Activated CD4-positive, CD25-positive, alpha-beta regulatory T cell treated with anti-CD3 and anti-CD28 coated beads, Interleukin-2, amount 50 U/mL, for 16 hours (primary cell): ENCODE measurements around the gene SDR42E1.

Experiments used
- DNase-seq: peaks from one replicate; pipeline ENCODE4 v3.0.0-alpha.2; 2020; ENCODE audit warnings: low read depth, low spot score

SDR42E1 gene, protein sequence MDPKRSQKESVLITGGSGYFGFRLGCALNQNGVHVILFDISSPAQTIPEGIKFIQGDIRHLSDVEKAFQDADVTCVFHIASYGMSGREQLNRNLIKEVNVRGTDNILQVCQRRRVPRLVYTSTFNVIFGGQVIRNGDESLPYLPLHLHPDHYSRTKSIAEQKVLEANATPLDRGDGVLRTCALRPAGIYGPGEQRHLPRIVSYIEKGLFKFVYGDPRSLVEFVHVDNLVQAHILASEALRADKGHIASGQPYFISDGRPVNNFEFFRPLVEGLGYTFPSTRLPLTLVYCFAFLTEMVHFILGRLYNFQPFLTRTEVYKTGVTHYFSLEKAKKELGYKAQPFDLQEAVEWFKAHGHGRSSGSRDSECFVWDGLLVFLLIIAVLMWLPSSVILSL

DNA sequence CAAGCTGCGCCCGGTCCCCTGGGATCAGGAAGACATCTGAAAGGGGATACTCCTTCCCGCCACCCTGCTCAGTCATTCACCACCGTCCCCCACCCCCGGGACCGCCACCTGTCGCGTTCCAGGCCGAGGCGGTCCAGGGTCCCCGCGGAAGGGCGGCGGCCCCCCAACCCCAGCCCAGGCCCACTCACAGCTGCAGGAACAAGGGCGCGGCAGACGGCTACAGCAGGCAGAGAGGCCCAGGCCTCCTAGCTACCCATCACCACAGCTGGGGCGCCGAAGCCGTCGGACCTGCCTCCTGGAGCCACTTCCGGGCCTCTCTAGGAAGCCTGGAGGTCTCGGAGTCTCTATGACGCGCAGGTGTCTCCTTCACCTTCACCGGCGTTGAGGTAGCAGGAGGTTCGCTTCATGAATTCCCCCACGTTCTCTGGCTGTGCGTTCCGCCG lies at the start of gene SDR42E1:
Gene SDR42E1, minus strand, starts transcription at position 272 of the 443 bp plus-strand sequence. CDS start 10,612 bp downstream, outside the sequence.
- peak; percentile 16 for DNase-seq

- no peak for DNase-seq
Observed at GRCh38 chr16:82059983-82060421, 48.7 kb upstream of the SDR42E1 start.

DNA sequence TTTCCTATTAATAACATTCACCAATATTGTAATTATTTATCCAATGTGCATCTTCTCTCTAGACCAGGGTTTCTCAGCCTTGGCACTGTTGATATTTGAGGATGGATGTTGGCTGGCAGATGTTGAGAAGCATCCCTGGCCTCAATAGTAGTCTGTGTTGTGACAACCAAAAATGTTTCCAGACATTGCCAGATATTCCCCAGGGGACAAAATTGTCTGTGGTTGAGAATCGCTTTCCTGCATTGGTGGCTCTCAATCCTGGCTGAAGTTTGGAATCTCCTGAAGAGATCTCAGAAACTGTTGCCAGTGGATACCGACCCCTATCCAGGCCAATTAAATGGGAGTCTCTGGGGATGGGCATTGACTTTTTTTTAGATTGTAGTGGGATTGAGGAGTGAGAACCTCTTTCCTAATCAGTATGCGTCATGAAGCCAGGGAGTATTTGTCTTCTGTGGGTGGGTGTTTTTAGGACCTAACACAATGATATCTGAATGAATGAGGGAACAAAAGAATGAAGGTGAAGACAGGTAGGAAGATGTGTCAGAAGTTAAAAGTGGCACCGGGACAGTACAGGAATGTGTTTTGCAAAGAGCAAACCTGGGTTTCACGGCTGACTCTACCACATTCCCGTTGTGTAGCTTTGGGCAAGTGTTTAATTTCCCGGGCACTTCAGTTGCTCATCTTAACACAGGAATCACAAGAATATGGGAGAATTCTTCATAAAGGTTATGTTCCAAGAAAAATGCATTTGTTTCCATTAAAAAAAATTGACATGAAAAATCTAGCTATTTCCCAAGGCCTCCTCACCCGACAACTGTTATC lies 48.1 kb upstream of the SDR42E1 start:
- no peak for DNase-seq

GRCh38 chr16:82056550-82056896 lies 45.3 kb upstream of the SDR42E1 start:
- no peak for DNase-seq

- no peak for DNase-seq
Observed at GRCh38 chr16:82055728-82056549, 44.7 kb upstream of the SDR42E1 start.

DNA sequence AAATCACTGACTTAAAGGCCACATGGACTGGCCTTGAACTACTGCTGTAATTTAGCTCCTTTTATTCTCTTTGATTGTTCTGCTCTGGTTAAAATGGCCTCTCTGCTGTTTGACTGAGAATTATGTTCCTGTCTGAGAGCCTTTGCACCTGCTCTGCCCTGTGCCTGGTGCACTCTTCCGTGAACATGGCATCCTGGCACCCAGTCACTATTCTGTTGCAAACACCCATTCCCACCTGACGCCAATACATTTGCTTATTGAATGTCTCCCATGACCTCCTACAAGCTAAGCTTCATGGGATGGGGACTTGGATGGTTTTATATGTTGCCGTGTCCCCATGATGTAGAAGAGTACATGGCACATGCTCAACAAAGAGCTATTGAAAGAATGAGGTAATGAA lies 43.8 kb upstream of the SDR42E1 start:
- no peak for DNase-seq

- DNase-seq = no peak
Observed at GRCh38 chr16:82051656-82052055, 40.4 kb upstream of the SDR42E1 start.

DNA sequence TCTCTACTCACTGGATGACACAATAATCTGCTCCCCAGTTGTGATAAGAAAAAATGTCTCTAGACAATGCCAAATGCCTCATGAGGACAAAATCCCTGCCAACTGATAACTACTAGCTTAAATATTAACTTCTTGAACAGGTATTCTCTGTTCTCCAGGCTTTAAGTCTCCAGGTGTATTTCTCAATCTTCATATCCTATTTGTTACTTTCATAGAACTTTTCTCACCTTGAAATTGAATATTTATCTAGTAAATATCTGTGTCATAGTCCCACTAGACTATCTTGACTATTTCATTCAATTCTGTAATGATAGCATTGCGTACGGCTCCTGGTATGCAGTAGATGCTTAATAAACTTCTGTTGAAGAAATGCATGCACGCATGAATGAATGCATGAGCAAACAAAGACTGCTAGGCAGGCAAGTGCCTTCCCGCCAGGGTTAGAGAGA lies 39.7 kb upstream of the SDR42E1 start:
- no peak for DNase-seq

DNA sequence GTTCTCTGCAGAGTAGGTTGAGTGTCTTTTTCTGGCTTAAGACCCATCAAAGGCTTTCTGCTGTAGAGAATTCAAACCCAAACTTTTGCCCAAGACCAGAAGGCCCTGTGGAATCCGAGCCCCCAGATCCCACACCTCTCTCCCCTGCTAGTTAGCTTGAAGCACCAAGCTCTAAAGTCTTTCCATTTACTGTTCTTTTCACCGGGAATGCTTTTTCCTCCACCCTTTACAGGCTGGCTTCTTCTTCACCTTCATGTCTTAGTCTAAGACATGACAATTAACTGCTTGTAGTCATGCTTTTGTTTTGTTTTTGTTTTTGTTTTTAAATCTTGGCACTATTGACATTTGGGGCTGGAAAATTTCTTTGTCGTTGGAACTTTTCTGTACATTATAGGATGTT lies 39.2 kb upstream of the SDR42E1 start:
- DNase-seq = no peak

GRCh38 chr16:82049484-82049883 lies 38.2 kb upstream of the SDR42E1 start:
- DNase-seq = no peak

GRCh38 chr16:82047787-82048186 lies 36.5 kb upstream of the SDR42E1 start:
- no peak for DNase-seq

DNA sequence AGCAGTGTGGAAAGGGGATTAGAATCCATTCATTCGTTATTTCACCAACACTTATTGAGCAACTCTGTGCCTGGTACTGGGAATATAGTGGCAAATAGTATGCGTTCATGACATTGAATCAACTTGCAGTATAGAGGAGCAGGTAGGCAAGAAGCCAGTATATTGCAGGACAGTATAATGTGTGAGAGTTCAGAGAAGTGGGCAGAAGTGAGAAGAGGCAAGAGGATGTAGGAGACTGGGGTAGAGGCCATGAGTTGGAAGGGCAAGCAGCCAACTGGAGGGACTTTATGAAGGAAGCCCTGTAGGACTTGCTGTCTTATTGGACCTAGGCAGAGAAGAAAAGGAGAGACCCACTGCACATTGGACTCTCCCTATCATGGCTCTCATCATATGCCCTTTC lies 36.1 kb upstream of the SDR42E1 start:
- DNase-seq = no peak

- no peak for DNase-seq
Observed at GRCh38 chr16:82046941-82047340, 35.7 kb upstream of the SDR42E1 start.

- DNase-seq = no peak
Observed at GRCh38 chr16:82046541-82046940, 35.3 kb upstream of the SDR42E1 start.

- DNase-seq = no peak
Observed at GRCh38 chr16:82045465-82045864, 34.2 kb upstream of the SDR42E1 start.

- DNase-seq = no peak
Observed at GRCh38 chr16:82044585-82044911, 33.3 kb upstream of the SDR42E1 start.

- no peak for DNase-seq
Observed at GRCh38 chr16:82043680-82044584, 32.7 kb upstream of the SDR42E1 start.

DNA sequence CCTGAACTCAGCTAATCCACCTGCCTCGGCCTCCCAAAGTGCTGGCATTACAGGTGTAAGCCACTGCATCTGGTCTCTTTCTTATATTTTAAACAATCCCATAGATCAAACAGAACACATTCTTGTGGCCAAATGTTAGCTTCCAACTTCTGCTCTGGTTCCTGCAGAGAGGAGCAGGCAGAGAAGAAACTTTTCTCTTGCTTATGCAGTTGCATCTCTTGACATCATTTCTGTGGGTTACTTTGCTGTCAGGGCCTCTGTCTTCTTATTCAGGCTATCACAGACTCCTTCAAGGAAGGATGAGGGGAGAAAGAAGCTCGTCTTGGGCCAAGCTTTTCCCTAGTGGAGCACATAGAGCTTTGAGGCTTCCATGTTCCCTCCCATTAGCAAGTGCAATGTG lies 31.6 kb upstream of the SDR42E1 start:
- DNase-seq = no peak

DNA sequence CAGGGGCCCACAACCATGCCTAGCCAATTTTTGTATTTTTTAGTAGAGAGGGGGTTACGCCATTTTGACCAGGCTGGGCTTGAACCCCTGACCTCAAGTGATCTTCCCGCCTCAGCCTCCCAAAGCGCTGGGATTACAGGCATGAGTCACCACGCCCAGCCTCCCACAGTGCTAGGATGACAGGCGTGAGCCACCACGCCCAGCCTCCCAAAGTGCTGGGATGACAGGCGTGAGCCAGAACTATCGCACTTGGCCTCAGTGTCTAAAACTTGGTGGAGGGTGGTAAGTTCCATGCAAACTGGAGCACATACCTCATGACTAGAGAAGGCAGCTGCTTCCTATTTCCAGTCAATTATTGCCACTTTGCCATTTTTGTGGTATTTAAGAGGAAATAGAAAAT lies 30.9 kb upstream of the SDR42E1 start:
- DNase-seq = no peak

DNA sequence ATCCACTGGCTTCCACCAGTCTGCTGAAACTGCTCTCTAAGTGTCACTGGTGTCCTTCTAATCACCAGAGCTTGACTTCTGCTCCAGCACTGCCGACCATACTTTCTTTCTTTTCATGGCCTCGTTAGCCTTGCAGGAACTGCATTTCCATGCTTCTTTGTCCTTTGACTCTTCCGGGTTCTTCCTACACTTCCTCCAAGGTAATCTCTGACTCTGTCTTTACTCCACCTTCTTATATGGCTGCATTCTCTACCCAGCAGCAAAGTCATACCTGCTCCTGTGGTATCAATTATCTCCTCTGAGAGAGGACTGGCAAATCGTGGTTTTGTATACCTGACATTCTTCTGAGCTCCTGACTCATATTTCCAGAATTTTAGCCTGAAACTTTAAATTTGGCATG lies 30.3 kb upstream of the SDR42E1 start:
- no peak for DNase-seq

DNA sequence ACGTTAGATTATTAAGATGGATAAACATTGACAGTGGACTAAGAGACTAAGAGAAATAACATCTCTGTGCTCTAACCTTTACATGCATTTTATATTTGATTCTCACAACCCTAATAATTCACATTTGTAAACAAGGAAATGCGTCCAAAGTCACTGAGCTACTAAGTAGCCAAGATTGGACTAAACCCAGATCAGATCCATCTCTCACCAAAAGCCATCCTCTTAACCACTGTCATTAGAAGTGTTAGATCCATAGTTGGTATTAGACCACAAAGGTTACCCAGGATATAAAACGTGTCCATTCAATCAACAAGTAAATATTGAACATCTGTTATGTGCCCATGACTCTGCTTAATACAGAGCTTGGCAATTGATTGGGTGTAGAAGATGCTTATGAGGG lies 29.0 kb upstream of the SDR42E1 start:
- no peak for DNase-seq
